ENCODE data around the gene TINAGL1. TPM values are rescaled to one million over a fixed set of nuclear protein-coding genes. Genes with fewer than 3 reads are reported as not detected.

Gene TINAGL1
- total RNA-seq, 2 donors from 2014 or later, result not detected

DNA sequence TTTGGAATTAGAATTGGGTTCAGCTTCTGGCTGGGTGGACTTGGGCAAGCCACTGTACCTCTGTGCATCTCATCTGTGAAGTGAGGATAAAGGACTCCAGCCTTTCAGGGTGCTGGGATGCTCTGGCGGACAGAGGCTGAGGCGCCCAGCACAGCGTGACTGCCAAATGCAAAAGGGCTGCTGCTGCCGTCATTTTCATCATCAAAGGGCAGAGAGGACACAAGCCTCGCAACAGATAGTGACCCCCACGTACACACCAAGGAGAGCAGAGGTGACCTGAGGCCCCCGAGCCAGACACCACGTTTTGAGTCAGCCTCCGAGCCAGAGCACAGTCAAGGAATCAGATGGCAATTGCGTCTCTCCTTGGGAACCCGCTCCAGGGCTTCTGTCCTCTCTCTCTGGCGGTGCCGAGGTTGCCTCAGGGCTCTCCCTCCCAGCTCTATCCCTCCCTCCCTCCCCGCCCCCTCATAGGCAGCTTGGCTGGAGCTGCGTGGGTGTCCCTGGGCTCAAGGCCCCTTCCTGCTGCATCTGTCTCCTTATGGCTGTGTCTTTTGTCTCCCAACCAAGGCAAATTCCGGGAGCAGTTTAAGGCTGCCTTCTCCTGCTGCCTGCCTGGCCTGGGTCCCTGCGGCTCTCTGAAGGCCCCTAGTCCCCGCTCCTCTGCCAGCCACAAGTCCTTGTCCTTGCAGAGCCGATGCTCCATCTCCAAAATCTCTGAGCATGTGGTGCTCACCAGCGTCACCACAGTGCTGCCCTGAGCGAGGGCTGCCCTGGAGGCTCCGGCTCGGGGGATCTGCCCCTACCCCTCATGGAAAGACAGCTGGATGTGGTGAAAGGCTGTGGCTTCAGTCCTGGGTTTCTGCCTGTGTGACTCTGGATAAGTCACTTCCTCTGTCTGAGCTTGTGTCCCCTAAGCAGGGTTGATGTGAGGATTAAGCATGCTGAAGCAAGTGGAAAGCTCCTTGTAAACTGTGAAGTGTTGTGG is 50.2 kb downstream of the TINAGL1 start:
- Mint-ChIP-seq H3K27ac (peak overlapping the region; percentile 14), H3K4me3 (no peak overlapping the region), H3K36me3 (ENCODE audit: low read depth) (peaks cover 5% of the 10 kb centered on the region), H3K4me1 (peaks cover 15% of the 10 kb centered on the region), H3K27me3 (no peaks in the 10 kb centered on the region)
- ATAC-seq (no peak), DNase-seq (no peak)
- H3K9me3 ChIP-seq (ENCODE audit: control insufficient read depth, low read length, poor library complexity, severe bottlenecking), result no peaks in the 10 kb centered on the region

DNA sequence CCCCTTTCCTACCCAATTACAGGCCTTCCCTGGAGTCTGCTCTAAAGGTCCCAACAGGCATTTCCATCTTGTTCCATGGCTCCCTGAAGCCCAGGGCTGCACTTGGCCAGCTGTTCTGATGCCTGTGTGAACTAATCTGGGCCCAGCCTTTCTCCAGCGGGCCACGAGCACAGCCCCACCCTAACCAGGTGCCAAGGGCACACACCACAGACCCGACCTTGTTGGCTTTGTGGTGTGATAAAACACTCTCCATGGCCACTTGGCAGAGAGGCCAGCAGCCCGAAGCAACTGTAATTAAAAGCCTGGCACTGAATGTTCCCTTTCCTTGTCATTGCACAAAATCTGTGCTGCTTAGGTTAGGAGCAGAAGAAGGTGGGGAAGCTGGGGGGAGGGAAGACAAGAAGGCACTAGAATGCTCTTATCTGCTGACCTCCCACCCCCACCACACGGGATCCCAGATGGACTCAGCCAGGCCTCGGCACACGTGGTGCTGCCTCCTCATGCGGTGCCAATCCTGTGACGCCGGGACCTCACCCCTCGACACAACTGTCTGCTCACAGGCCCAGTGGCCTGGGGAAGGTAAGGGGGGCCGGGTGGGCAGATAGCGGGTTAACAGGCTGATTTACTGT is 51.1 kb downstream of the TINAGL1 start:
- Mint-ChIP-seq H3K4me3 (no peak overlapping the region), H3K27me3 (no peaks in the 10 kb centered on the region), H3K4me1 (peaks cover 15% of the 10 kb centered on the region), H3K36me3 (ENCODE audit: low read depth) (peaks cover 5% of the 10 kb centered on the region), H3K27ac (no peak overlapping the region)
- no peaks in the 10 kb centered on the region for H3K9me3 ChIP-seq (ENCODE audit: control insufficient read depth, low read length, poor library complexity, severe bottlenecking)
- no peak for ATAC-seq
- no peak for DNase-seq

DNA sequence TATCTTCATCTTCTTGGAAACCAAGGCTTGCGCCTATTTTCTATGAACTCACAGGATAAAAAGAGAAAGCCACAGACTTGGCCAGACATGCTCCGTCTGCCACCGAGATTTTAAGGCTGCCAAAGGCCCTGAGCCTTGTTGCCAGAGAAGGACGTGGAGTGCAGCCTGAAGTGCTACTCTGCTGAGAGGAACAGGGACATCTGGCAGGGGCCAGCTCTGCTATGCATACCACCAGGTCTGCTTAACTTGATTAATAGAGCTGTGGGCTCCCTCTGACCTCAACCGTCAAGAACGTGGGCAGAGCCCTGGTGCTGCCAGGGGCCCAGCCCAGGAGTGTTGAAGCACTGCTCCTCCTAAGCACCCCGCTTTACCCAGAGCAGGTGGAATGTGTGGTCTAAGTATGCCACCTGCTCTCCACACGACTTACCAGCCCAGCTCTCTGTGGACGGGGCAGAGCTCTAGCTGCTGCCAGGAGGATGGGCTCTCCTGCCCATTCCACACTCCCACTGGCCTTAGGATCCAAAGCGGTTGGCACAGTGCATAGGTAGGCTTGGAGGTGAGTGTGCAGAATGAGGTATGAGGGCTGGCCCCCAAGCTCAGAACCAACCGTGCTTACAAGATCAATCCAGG is 51.7 kb downstream of the TINAGL1 start:
- peaks cover 15% of the 10 kb centered on the region for H3K4me1 Mint-ChIP-seq
- DNase-seq (no peak), ATAC-seq (no peak)
- peaks cover 5% of the 10 kb centered on the region for H3K36me3 Mint-ChIP-seq (ENCODE audit: low read depth)
- H3K9me3 ChIP-seq (ENCODE audit: control insufficient read depth, low read length, poor library complexity, severe bottlenecking), result no peaks in the 10 kb centered on the region
- H3K4me3 Mint-ChIP-seq, result no peak overlapping the region
- H3K27me3 Mint-ChIP-seq, result no peaks in the 10 kb centered on the region
- no peak overlapping the region for H3K27ac Mint-ChIP-seq

DNA sequence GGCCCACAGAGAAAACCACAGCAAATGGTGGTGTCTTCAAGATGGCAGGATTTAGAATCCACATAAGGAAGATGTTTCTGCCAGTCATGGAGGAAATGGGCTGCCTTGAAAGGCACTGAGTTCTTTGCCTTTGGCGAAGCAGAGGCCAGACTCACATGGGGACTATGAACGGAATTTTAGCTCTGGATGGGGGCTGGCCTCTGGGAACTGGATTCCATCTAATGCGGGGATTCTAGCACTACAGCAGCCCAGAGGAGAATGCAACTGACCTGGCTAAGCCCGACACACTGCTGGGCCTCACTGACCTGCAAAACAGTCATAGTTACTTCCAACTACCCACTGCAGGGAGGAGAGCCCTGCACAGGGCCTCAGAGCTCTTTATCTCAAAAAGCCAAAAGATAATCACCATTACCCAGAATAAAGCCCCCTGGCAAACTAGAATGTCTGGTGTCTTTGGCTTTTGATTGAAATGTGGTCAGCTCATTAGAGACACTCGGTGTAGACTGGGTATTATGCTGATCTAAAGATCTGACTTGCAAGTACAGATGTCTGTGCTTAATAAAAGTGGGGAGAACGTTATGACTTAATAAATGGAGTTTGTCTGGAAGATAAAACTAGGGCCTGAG is 52.7 kb downstream of the TINAGL1 start:
- H3K27ac Mint-ChIP-seq, result peak overlapping the region; percentile 9
- DNase-seq, result no peak
- H3K27me3 Mint-ChIP-seq, result no peaks in the 10 kb centered on the region
- H3K4me1 Mint-ChIP-seq, result peaks cover 11% of the 10 kb centered on the region
- H3K4me3 Mint-ChIP-seq, result no peak overlapping the region
- no peaks in the 10 kb centered on the region for H3K9me3 ChIP-seq (ENCODE audit: control insufficient read depth, low read length, poor library complexity, severe bottlenecking)
- H3K36me3 Mint-ChIP-seq (ENCODE audit: low read depth), result peaks cover 5% of the 10 kb centered on the region
- ATAC-seq, result no peak

DNA sequence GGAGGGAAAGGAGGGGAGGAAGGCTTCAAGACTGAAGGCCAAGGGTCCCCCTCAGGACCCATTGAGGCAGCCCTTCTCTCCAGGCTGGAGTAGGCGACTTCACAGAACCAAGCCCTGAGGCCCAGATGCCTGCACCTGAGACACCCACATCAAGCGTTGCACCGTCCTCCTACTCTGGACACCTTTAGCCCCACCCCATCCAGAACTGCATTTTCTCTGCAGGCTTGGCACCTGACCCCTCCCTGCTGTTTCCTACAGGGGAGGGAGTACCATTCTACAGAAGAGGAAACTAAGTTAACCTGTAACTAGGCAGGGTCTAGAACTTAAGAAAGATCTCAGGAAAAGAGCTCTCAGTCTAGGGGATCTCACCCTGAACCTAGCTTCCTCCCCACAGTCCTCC is 56.3 kb downstream of the TINAGL1 start:
- peaks cover 5% of the 10 kb centered on the region for H3K36me3 Mint-ChIP-seq (ENCODE audit: low read depth)

DNA sequence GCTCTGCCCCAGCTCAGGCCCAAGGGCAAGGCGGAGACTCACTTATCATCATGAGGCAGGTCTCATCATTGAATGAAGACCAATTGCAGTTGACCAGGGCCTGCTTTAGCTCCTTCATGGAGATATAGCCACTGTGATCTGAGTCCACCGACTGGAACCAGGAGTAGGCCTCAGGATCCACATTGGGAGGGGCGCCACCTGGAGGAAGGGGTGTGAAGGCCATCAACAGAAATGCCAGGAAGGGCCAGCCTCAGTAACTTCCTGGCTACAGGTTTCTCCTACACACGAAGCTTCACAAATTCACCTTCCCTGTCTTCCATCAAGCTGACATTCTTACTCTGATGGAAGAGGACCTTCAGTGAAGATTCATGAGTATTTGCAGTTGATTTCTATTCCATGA is 56.8 kb downstream of the TINAGL1 start:
- Mint-ChIP-seq H3K36me3 (ENCODE audit: low read depth) (peaks cover 5% of the 10 kb centered on the region), H3K27me3 (no peaks in the 10 kb centered on the region)
- DNase-seq, result no peak

More for the DNA sequence above, 56.3 kb downstream of the TINAGL1 start:
- H3K9me3 ChIP-seq (ENCODE audit: control insufficient read depth, low read length, poor library complexity, severe bottlenecking), result no peaks in the 10 kb centered on the region
- no peak for DNase-seq
- no peak for ATAC-seq
- Mint-ChIP-seq H3K4me1 (peaks cover 20% of the 10 kb centered on the region), H3K27ac (no peak overlapping the region), H3K27me3 (no peaks in the 10 kb centered on the region), H3K4me3 (no peak overlapping the region)

More for the DNA sequence above, 56.8 kb downstream of the TINAGL1 start:
- Mint-ChIP-seq H3K4me3 (no peak overlapping the region), H3K27ac (no peak overlapping the region), H3K4me1 (peaks cover 24% of the 10 kb centered on the region)
- no peaks in the 10 kb centered on the region for H3K9me3 ChIP-seq (ENCODE audit: control insufficient read depth, low read length, poor library complexity, severe bottlenecking)
- ATAC-seq, result peak; percentile 32

Other genes with a start within 250 kb of the TINAGL1 start
- gene FABP3, start 203.4 kb upstream of the TINAGL1 start, total RNA-seq, result not detected
- gene SERINC2, start 163.3 kb upstream of the TINAGL1 start, total RNA-seq, result under 1 TPM in 1 of 2 donors, not detected in 1; 0.32 TPM
- not detected for gene HCRTR1, start 41.2 kb downstream of the TINAGL1 start, total RNA-seq
- gene PEF1, start 68.4 kb downstream of the TINAGL1 start, total RNA-seq, result 10 to 100 TPM; 44.0 to 47.6 TPM
- gene COL16A1, start 127.5 kb downstream of the TINAGL1 start, total RNA-seq, result not detected
- gene ADGRB2, start 187.8 kb downstream of the TINAGL1 start, total RNA-seq, result 1 to 10 TPM; 1.0 to 1.4 TPM
- 1 to 10 TPM in 1 of 2 donors, under 1 TPM in 1; 0.30 to 7.5 TPM for gene SPOCD1, start 239.5 kb downstream of the TINAGL1 start, total RNA-seq